A549 (cell line): ENCODE data around the gene QSER1.

Experiments used
- CHD2 ChIP-seq: fragments of 150-350 bp; IDR thresholded peaks from 2 replicates; pipeline ENCODE4 v1.6.1; 2014; ENCODE audit warnings: low read length; ENCODE audit not compliant: partially characterized antibody
- EP300 ChIP-seq, 2 experiments: fragments of >200 bp; sonication (Bioruptor Twin); formaldehyde crosslinking; IDR thresholded peaks; 2 replicates in 1 of 2; 3 replicates in 1 of 2; pipeline ENCODE4 v1.6.1; 2016 to 2017
- JUNB ChIP-seq: fragments of >200 bp; sonication (Bioruptor Twin); formaldehyde crosslinking; IDR thresholded peaks from 2 replicates; pipeline ENCODE4 v1.6.1; 2016
- MAZ ChIP-seq: fragments of 150-350 bp; IDR thresholded peaks from 2 replicates; pipeline ENCODE4 v1.6.1; 2014; ENCODE audit warnings: antibody characterized with exemption, low read depth, low read length, borderline replicate concordance
- MYC ChIP-seq: IDR thresholded peaks from 2 replicates; pipeline ENCODE4 v1.6.1; 2012; ENCODE audit warnings: mild to moderate bottlenecking, inconsistent platforms, low read length, improper control_type of control experiment, borderline replicate concordance
- POLR2A ChIP-seq: IDR thresholded peaks from 2 replicates; pipeline ENCODE4 v1.6.1; 2012; ENCODE audit warnings: mild to moderate bottlenecking, low read length
- POLR2AphosphoS2 ChIP-seq: conservative IDR thresholded peaks from 2 replicates; pipeline ENCODE4 v1.6.1; 2012; ENCODE audit warnings: low read length, improper control_type of control experiment, inconsistent platforms
- RCOR1 ChIP-seq: fragments of 150-350 bp; IDR thresholded peaks from 2 replicates; pipeline ENCODE4 v1.6.1; 2014; ENCODE audit warnings: antibody characterized with exemption, low read length, low read depth
- SMC3 ChIP-seq: fragments of >200 bp; sonication (Bioruptor Twin); formaldehyde crosslinking; IDR thresholded peaks from 3 replicates; pipeline ENCODE4 v1.6.1; 2018; ENCODE audit warnings: inconsistent platforms
- SREBF2 ChIP-seq: fragments of 450-650 bp; IDR thresholded peaks from 2 replicates; pipeline ENCODE4 v1.6.1; 2014; ENCODE audit warnings: mild to moderate bottlenecking, moderate library complexity
- TP53 ChIP-seq: fragments of 250-450 bp; sonication (Bioruptor Pico); IDR thresholded peaks from 2 replicates; pipeline ENCODE4 v1.5.0; 2021; ENCODE audit warnings: mild to moderate bottlenecking, moderate library complexity
- ZNF302 ChIP-seq: fragments of 250-450 bp; sonication (Bioruptor Pico); IDR thresholded peaks from 2 replicates; pipeline ENCODE4 v1.9.0; 2021; ENCODE audit warnings: inconsistent platforms, mild to moderate bottlenecking, moderate library complexity
- TF ChIP-seq, protein P1 (sequence below): fragments of >200 bp; sonication (Bioruptor Twin); formaldehyde crosslinking; IDR thresholded peaks from 3 replicates; pipeline ENCODE4 v1.5.1; 2016

DNA sequence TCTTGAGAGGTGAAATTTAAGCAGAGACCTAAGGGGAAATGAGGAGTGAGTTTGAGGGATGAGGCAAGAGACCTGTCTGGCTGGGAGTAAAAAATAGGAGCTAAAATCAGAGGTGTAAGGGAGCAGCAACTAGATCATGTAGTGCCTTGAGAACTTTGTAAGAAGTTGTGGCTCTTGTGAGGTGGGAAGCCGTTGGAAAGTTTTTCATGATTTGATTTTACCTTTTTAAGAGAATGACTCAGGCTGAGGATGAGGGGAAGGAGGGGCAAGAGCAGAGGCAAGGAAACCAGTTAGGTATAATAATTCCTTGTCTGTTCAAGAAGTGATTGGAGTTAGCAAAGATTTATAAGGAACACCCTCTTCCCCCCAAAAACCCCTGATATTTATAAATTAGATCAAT lies 25.8 kb downstream of the QSER1 start:
- TF ChIP-seq ZNF302 (CRISPR knock-in tag) (no peak), CHD2 (no peak), SMC3 (no peak), JUNB (no peak), POLR2A (no peak), RCOR1 (no peak), MAZ (no peak), TP53 (CRISPR knock-in tag) (no peak), POLR2AphosphoS2 (no peak), SREBF2 (no peak), EP300 (IDR thresholded peaks at IDR 0.05) (no peak), MYC (no peak)
- TF ChIP-seq, protein P1, sequence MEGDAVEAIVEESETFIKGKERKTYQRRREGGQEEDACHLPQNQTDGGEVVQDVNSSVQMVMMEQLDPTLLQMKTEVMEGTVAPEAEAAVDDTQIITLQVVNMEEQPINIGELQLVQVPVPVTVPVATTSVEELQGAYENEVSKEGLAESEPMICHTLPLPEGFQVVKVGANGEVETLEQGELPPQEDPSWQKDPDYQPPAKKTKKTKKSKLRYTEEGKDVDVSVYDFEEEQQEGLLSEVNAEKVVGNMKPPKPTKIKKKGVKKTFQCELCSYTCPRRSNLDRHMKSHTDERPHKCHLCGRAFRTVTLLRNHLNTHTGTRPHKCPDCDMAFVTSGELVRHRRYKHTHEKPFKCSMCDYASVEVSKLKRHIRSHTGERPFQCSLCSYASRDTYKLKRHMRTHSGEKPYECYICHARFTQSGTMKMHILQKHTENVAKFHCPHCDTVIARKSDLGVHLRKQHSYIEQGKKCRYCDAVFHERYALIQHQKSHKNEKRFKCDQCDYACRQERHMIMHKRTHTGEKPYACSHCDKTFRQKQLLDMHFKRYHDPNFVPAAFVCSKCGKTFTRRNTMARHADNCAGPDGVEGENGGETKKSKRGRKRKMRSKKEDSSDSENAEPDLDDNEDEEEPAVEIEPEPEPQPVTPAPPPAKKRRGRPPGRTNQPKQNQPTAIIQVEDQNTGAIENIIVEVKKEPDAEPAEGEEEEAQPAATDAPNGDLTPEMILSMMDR = no peak
